Activated CD4-positive, CD25-positive, alpha-beta regulatory T cell (primary cell): Measurements from ENCODE around the gene PLEKHG3.

Source experiments
- DNase-seq, 4 experiments: peaks; one replicate each; lab custom pipeline; 2025; lab: John Stamatoyannopoulos, UW

The PLEKHG3 gene

DNA sequence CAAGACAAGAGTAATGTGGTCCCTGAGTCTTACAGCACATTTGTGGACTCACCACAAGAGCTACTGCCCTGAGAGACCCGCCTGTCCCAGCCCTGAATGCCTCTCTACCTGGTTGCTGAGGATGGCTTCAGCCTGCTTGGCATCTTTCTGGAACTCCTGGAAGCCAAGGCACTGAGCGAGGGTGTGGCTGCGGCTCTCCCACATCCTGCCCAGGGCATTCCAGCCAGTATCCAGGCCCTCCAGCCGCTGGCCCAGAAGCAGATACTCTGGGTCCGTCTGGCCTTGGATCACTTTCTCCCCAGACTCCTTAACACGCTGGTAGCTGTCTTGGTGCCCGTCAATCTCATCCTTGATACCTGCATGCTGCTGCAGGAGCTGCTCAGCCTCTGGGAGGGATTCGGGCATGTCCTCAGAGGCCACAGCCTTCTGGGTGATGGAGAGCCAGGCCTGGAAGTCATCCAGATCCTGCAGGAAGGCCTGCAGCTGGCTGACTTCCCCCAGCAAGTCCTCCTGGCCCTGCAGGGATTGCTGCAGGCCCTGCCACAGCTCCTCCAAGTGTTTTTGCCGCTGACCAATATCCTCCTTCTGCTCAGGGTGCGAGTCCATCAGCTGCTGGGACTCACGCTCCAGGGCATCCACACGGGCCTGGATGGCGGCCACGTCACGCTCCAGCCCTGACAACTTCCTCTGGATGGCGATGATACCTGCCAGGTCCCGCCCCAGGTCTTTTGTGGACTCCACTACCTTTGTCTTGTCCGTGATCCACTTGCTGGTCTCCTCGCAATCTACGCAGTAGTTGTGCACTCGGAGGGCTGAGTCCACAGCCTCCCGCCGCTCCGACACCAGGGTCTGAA, 82.3 kb downstream of the PLEKHG3 start:
- no peak for DNase-seq

DNA sequence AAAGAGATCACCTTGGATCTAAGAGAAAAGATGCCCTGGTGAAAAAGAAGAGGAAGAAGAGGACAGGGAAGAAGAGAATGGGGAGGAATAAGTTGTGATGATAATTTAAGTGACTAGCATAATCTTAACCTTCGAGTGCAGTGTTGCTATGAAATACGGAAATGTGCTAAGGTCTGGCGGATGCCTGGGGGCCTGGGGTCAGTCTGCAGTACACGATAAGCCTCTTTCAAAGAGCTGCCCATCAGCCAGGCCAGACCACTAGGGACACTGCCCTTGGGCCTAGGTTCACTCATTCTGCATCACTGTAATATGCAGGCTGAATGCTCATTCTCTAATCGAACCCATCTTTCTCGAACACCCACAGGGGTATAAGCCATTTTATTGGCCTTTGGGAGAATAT, 83.4 kb downstream of the PLEKHG3 start:
- DNase-seq, result no peak

DNA sequence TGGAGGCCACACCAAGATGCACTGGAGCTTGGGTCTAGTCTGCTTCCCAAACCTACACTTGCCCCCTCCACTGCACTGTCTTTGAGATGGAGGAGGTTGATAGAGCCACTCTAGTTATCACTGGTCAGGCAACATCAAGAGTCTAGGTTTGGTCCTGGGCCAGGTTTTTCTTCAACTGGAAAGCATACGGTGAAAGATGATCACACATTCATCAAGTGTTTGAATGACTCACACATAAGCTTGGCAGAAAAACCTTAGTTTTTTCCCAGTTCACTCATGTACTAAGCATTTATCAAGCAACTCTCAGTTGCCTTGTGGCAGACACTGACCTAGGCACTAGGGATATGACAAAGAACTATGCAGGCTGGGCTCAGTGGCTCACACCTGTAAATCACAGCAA, 84.5 kb downstream of the PLEKHG3 start:
- no peak for DNase-seq

DNA sequence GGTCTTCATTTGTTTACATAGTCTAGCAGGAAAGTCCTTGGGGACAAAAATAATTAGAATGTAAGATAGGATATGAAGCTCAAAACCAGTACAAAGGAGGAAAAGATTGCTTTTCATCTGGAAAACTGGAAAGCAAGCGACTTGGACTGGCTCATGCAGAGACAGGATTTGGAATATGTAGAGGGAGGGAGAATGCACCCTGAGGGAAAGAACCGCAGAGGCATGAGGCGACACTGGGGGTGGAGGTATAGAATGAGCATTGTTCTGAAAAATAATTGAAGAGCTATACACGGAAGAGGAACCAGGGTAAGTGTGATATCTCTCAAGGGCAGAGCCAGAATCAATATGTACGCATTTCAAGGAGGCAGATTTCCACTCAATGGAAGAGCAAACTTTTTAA, 85.5 kb downstream of the PLEKHG3 start:
- no peak for DNase-seq

DNA sequence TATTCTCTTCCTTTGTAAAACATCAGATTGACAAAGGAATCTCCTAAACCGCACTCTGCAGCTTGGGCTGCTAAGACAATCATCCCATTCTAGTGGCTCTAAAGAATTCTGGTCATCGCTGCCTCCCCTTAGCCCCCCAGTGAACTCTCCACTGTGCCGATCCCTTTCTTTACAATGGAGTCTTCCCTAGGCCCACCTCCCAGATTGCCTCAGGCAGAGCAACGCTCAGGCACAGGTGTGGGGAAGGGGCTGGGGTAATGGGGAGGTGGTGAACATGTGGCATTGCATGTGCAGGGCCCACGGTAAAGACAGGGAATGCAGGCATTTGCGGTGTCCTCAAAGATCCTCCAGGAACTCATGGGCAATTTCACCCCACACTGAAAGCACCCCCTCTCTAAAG, 86.3 kb downstream of the PLEKHG3 start:
- no peak for DNase-seq

DNA sequence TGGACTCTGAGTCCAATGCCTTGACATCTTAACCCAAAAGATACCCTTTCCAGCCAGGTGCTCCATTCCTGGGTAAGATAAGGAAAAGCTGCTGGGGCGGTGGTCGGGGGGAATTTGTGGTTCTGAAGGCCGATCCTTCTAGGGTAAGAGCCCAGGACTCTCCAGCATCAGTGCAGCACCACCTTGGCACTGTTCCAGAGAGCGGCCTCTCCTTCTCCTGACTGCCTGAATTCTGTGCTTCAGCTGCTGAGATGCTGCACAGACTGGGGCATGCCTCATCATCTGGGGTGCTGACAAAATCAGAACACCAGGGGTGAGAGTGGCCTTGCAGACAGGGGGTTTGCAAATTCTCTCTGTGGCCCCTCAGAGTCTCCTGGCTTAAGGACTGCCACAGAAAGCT, 88.0 kb downstream of the PLEKHG3 start:
- DNase-seq, result no peak

DNA sequence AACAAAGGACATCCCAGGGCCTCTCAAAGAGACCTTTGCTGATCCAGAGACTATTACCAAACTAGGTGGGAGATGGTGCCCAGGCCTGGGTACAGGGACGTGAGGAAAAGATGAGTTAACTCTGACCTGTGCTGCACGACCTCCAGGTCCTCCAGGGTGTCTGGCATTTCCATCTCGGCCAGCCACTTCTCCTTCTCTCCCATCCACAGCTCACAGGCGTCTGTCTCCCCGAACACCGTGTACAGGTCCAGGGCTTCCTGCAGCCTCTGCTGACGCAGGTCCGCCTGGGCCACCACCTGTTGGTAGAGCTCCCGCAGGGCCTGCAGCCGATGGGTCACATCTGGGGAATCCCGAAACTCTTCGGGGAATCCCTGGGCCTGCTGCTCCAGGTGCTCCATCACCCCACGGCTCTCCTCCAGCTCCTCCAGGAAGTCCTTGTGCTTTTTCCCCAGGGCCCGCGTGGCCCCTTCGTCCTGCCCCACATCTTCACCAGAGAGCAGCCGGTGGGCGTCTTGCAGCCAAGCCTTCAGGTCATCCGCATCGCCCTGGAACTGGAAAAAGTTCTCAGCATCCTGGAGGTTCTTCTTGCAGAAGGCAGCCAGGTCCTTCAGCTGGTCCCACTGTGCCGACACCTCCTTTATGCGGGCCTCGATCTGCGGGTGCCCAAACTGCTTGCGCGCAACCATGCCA, 88.8 kb downstream of the PLEKHG3 start:
- DNase-seq, result no peak

DNA sequence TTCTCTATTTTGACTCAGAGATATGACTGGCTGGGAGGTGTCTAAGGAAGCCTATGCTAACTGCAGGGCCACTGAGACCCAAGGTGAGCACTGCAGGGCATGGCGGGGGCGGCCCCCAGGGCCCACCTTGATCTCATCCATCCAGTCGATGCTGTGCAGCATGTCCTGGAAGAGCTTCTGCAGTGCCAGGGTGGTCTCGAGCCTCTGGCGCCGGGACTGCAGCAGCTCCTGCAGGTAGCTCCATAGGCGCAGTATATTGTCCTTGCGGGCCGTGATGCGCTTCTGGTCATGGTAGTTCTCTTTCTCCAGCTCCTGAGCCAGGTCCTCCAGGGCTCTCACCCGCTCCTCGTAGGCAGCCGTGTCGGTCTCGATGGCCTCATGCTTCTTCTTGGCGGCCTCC, 91.0 kb downstream of the PLEKHG3 start:
- DNase-seq, result no peak

DNA sequence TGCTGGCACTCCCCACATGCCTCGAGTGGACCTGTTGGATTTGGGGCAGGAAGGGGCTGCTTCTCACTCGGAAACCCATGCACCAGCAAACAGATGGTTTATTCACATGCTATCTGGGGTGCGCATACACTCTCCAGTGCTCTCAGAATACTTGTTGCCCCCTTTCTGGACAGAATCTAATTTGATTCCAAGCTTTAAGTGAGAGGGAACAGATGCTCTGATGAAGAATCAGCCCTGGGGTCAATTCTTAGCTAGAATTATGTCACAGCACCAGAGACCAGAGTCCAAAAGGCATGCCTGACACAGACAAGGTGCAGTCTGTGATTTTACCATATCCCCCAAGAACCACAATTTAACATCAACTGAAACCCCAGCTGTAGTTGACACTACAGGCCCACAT, 91.7 kb downstream of the PLEKHG3 start:
- DNase-seq, result no peak

DNA sequence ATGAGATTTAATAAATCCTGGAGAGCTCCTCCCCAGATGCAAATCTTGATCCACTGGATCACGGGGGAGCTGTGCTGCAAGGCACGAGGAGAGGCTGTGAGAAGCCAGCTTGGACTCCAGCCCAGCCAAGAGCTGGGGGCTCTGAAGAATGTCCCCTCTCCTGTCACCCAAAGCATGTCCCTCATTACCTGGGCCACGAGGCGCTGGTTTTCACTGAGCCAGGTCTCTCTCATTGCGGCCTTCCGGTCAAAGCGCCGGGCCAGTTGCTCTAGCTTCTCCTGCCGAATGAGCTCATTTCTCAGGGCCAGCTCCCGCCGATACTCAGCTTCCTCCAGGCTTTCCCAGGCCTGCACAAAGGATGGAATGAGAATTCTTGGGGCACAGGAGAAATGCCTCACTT, 92.1 kb downstream of the PLEKHG3 start:
- DNase-seq, result no peak

DNA sequence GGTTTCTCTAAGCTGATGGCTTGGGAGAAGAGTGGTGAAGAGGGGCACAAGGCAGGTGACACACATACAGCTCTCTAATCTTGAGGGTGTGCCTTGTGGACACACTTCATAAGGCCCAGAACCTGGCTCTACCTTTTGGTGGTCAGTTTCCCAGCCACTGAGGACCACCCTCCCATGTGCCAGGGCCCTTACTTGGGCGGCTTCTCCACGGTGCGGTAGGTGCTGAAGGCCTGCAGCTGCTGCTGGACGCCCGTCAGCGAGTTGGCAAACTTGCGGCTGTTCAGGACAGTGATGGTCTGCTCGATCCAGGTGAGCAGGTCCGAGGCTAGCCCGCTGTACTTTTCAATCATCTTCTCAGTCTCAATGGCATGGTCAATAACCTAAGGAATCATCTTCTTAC, 95.3 kb downstream of the PLEKHG3 start:
- no peak for DNase-seq
